ENCODE results near the gene EVA1C.
A peak's percentile ranks its signal among the peaks of the same experiment; 100 is the strongest.

The EVA1C gene

DNA sequence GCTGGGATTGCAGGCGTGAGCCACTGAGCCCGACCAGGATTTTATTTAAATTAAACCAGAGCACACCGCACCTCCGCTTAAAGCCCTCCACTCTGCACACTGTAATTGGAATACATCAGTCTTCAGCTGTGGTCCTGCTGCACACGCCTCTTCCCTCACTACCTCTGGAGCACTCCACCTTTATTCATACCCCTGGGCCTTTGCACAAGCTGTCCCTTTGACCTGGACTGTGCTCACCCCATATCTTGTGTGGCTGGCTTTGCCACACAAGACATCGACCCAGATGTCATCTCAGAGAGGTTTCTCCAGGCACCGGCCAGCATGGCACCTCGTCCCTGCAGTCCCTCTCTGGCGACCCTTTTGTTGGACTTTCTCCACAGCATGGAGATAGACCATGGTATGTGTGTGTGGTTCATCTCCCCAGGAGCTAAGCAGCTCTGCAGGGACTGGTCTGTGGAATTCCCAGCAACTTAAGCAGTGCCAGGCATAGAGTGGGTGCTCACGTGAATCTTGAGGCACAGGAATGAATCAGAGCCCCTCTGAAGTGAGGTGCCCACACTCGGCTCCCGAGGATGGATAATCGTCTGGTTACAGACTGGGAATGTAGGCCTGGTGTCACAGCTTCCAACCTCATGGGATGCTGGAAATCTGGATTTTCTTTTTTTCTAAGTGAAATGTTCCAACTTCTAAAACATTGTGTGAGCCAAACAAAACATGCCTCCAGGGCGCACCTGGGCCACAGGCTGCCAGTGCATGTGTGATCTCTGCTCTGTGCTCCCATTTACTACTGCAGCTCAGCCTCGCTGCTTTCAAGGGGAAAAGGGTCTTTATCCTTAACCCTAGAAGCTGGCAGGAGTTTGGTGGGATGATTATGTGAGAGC lies 61.9 kb downstream of the EVA1C start:
- DNase-seq (ENCODE audit: low read depth): no peak
- no peak for TF ChIP-seq CTCF (conservative IDR thresholded peaks at IDR 0.05; ENCODE audit: low read depth, low read length)
- no peak overlapping the region for H3K4me3 ChIP-seq (ENCODE audit: low read depth, low read length)

DNA sequence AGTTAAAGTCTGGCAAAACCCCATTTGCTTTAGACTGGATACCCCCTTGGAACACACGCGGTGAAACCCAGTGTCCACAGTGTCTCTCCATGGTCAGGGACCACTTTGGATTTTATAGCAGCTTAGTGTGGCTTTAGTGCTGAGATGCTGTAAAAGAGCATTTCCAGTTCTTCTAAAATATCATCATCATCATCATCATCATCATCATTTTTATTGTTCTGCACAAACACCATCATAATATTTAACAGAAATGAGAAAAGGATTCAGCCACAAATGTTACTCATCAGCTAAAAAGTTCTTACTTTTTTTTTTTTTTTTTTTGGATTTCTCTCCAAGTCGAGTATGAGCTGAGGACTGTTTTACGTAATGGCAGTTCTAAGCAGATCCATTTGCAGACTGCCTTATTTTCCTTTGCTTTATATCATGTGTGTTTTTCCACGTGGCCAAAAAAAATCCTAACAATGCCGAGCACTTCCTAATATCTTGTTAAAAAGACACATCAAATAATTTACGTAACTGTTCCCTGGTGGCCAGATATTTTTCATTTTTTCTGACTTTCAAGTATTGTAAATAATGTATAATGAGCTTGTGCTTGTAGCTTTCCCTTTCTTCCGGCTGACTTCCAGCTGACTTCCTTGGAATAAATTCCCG lies 62.8 kb downstream of the EVA1C start:
- DNase-seq (ENCODE audit: low read depth): peak; percentile 89
- peak overlapping the region; percentile 15 for H3K4me3 ChIP-seq (ENCODE audit: low read depth, low read length)
- TF ChIP-seq CTCF (conservative IDR thresholded peaks at IDR 0.05; ENCODE audit: low read depth, low read length): no peak

- H3K4me3 ChIP-seq (ENCODE audit: low read depth, low read length): no peak overlapping the region
- DNase-seq (ENCODE audit: low read depth): no peak
- no peak for TF ChIP-seq CTCF (conservative IDR thresholded peaks at IDR 0.05; ENCODE audit: low read depth, low read length)
Measured at GRCh38 chr21:32476661-32477423, 64.3 kb downstream of the EVA1C start.

DNA sequence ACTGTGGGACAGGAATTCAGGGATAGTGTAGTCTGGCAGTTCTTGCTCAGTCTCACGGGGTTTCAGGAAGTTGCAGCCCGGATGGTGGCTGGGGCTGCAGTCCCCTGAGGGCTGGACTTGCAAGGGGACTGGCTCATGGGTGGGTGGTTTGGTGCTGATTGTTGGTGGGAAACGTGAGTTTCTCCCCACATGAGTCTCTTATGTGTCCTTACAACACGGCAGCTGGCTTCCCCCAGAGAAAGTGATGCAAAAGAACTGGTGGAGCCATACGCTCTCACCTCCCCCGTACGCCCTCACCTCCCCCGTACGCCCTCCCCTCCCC lies 64.9 kb downstream of the EVA1C start:
- TF ChIP-seq CTCF (conservative IDR thresholded peaks at IDR 0.05; ENCODE audit: low read depth, low read length): no peak
- no peak overlapping the region for H3K4me3 ChIP-seq (ENCODE audit: low read depth, low read length)
- no peak for DNase-seq (ENCODE audit: low read depth)

GRCh38 chr21:32481875-32482408 lies 69.4 kb downstream of the EVA1C start:
- no peak overlapping the region for H3K4me3 ChIP-seq (ENCODE audit: low read depth, low read length)
- no peak for DNase-seq (ENCODE audit: low read depth)
- TF ChIP-seq CTCF (conservative IDR thresholded peaks at IDR 0.05; ENCODE audit: low read depth, low read length): no peak

- no peak for TF ChIP-seq CTCF (conservative IDR thresholded peaks at IDR 0.05; ENCODE audit: low read depth, low read length)
- DNase-seq (ENCODE audit: low read depth): no peak
- no peak overlapping the region for H3K4me3 ChIP-seq (ENCODE audit: low read depth, low read length)
Measured at GRCh38 chr21:32482565-32483292, 70.2 kb downstream of the EVA1C start.
